Activated B cell treated with CpG ODN at 0.5 μM for 24 hours (primary cell): ENCODE measurements around the gene USP40. TPM values are rescaled to one million over a fixed set of nuclear protein-coding genes. Genes with fewer than 3 reads are reported as not detected.

ENCODE experiments used
- ATAC-seq: fragments of 200-7000 bp; cut with Tn5 transposase; one replicate; pipeline ENCODE4 v1.10.0; 2021; ENCODE audit warnings: low read depth, mild to moderate bottlenecking, moderate library complexity
- CTCF ChIA-PET: fragments of 350-600 bp; sonication (Branson Sonifier 250); formaldehyde crosslinking; loops from one replicate; lab custom pipeline; 2021; ENCODE audit warnings: antibody characterized with exemption; lab: Charles Lee
- POLR2A ChIA-PET: fragments of 350-600 bp; sonication (Branson Sonifier 250); formaldehyde crosslinking; loops from one replicate; lab custom pipeline; 2021; ENCODE audit warnings: antibody characterized with exemption; lab: Charles Lee
- DNase-seq: peaks from one replicate; pipeline ENCODE4 v3.0.0; 2022
- H3K27ac Mint-ChIP-seq: one replicate; pipeline ENCODE4 v1.8.0; 2020; ENCODE audit warnings: mixed read lengths
- H3K27me3 Mint-ChIP-seq: one replicate; pipeline ENCODE4 v1.8.0; 2021; ENCODE audit warnings: mixed read lengths
- H3K36me3 Mint-ChIP-seq: one replicate; pipeline ENCODE4 v1.8.0; 2021; ENCODE audit warnings: low read depth, mixed read lengths
- H3K4me1 Mint-ChIP-seq: one replicate; pipeline ENCODE4 v1.8.0; 2021; ENCODE audit warnings: mixed read lengths
- H3K4me3 Mint-ChIP-seq: one replicate; pipeline ENCODE4 v1.8.0; 2020; ENCODE audit warnings: mild to moderate bottlenecking, mixed read lengths
- H3K9me3 Mint-ChIP-seq: one replicate; pipeline ENCODE4 v1.8.0; 2020; ENCODE audit warnings: mixed read lengths
- intact Hi-C: fragments of 100-400 bp; cut with micrococcal nuclease; formaldehyde crosslinking; loops from one replicate; pipeline ENCODE4 v1.15.1; 2024
- total RNA-seq: library from RNA; stranded (reverse); gene quantifications from 2 replicates; pipeline ENCODE4 v1.2.3, GENCODE V29; 2022
- TF ChIP-seq, protein P1 (sequence below): fragments of 200-600 bp; IDR thresholded peaks from one replicate; pipeline ENCODE4 v1.8.0; 2022; ENCODE audit warnings: antibody characterized with exemption, mild to moderate bottlenecking

USP40 gene
- total RNA-seq, 1 donor from 2014 or later, result 30.4 TPM

GRCh38 chr2:233428438-233428837 lies 138.1 kb downstream of the USP40 start:
- TF ChIP-seq, protein P1, sequence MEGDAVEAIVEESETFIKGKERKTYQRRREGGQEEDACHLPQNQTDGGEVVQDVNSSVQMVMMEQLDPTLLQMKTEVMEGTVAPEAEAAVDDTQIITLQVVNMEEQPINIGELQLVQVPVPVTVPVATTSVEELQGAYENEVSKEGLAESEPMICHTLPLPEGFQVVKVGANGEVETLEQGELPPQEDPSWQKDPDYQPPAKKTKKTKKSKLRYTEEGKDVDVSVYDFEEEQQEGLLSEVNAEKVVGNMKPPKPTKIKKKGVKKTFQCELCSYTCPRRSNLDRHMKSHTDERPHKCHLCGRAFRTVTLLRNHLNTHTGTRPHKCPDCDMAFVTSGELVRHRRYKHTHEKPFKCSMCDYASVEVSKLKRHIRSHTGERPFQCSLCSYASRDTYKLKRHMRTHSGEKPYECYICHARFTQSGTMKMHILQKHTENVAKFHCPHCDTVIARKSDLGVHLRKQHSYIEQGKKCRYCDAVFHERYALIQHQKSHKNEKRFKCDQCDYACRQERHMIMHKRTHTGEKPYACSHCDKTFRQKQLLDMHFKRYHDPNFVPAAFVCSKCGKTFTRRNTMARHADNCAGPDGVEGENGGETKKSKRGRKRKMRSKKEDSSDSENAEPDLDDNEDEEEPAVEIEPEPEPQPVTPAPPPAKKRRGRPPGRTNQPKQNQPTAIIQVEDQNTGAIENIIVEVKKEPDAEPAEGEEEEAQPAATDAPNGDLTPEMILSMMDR, result no peak
- ChIA-PET POLR2A (no interaction called here), CTCF (interaction anchor here (1.5 kb wide), 1 partner anchor 15 kb away, joined by 6 read pairs; no protein-coding TSS in a partner anchor)
- ATAC-seq, result no peak
- Mint-ChIP-seq H3K4me1 (peaks cover 66% of the 10 kb centered on the region), H3K4me3 (no peak overlapping the region), H3K9me3 (peaks cover 6% of the 10 kb centered on the region), H3K27me3 (no peaks in the 10 kb centered on the region), H3K27ac (peak overlapping the region; percentile 59), H3K36me3 (peaks cover 63% of the 10 kb centered on the region)
- no peak for DNase-seq
- intact Hi-C loops, result no loop called here

- intact Hi-C loops, result no loop called here
- peaks cover 68% of the 10 kb centered on the region for H3K4me1 Mint-ChIP-seq
- peak overlapping the region; percentile 59 for H3K27ac Mint-ChIP-seq
- DNase-seq (no peak), ATAC-seq (no peak)
- TF ChIP-seq, protein P1, result no peak
- H3K9me3 Mint-ChIP-seq, result peaks cover 6% of the 10 kb centered on the region
- ChIA-PET POLR2A (no interaction called here), CTCF (interaction anchor here (1.5 kb wide), 1 partner anchor 15 kb away, joined by 6 read pairs; no protein-coding TSS in a partner anchor)
- no peaks in the 10 kb centered on the region for H3K27me3 Mint-ChIP-seq
- peaks cover 64% of the 10 kb centered on the region for H3K36me3 Mint-ChIP-seq
- H3K4me3 Mint-ChIP-seq, result no peak overlapping the region
These were observed 138.6 kb downstream of the USP40 start for GRCh38 chr2:233428008-233428407.

DNA sequence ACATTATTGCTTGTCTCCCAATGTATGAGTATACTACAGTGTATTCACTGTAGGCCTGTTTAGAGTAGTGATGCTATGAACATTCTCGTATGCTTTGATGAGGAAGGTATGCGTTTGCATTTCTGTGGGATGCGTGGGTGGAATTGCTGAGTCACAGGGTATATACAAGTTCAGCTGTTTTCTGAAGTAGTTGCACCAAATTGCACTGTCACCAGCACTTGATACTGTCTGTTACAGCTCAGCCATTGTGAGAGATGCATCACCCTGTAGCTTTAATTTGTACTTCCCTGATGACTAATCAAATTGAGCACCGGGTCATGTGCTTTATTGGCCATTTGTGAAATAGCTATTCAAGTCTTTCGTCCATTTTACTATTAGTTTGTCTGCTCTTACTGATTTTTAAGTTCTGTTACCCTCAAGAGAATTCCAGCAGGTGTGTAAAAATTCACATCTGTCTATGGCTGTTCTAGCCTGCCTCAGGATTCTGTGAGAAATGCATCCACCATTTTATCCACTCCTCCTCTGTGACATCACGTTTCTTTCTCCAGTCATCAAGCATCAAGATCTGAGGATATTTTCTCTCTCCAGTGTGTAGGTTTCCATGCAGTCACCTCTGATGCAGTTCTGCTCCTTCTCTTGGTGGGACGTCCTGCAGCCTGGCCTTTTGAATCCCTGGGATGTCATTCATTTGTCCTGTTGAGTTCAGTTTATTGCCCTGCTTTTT lies 139.8 kb downstream of the USP40 start:
- Mint-ChIP-seq H3K9me3 (peaks cover 6% of the 10 kb centered on the region), H3K4me1 (peaks cover 75% of the 10 kb centered on the region), H3K27me3 (no peaks in the 10 kb centered on the region), H3K36me3 (peaks cover 61% of the 10 kb centered on the region), H3K4me3 (no peak overlapping the region), H3K27ac (peak overlapping the region; percentile 84)
- intact Hi-C loops, result no loop called here
- ChIA-PET CTCF (interaction anchor here (2.9 to 3.1 kb wide), 2 partner anchors 17 to 23 kb away, joined by 11 to 15 read pairs; no protein-coding TSS in a partner anchor), POLR2A (interaction anchor here (1.1 kb wide), 1 partner anchor 17 kb away, joined by 4 read pairs; no protein-coding TSS in a partner anchor)
- TF ChIP-seq, protein P1, result no peak
- DNase-seq, result no peak
- ATAC-seq, result no peak

Other genes starting within 250 kb of the USP40 start
- gene DGKD, start 212.3 kb downstream of the USP40 start, total RNA-seq, result 140 and 188 TPM in 2 replicates
- not detected in 2 replicates for gene UGT1A8, start 50.9 kb upstream of the USP40 start, total RNA-seq
- not detected in 2 replicates for gene UGT1A10, start 69.7 kb upstream of the USP40 start, total RNA-seq
- gene UGT1A9, start 105.1 kb upstream of the USP40 start, total RNA-seq, result not detected in 2 replicates
- gene UGT1A7, start 115.1 kb upstream of the USP40 start, total RNA-seq, result not detected in 2 replicates
- not detected in 2 replicates for gene UGT1A6, start 126.1 kb upstream of the USP40 start, total RNA-seq
- not detected in 2 replicates for gene UGT1A5, start 146.1 kb upstream of the USP40 start, total RNA-seq
- not detected in 2 replicates for gene UGT1A4, start 152.0 kb upstream of the USP40 start, total RNA-seq
- gene UGT1A3, start 162.3 kb upstream of the USP40 start, total RNA-seq, result not detected in 2 replicates
- not detected in 2 replicates for gene UGT1A1, start 193.5 kb upstream of the USP40 start, total RNA-seq
- not detected in 2 replicates for gene MROH2A, start 211.5 kb upstream of the USP40 start, total RNA-seq